Neural progenitor cell (in vitro differentiated cells): ENCODE measurements around the gene MRAS. TPM values are rescaled to one million over a fixed set of nuclear protein-coding genes. Genes with fewer than 3 reads are reported as not detected.

Source experiments
- DNase-seq: peaks from one replicate; pipeline ENCODE4 v3.0.0-alpha.2; 2016; ENCODE audit warnings: low spot score
- H2AFZ ChIP-seq: fragments of 200-600 bp; sonication (generic); replicated peaks from 2 replicates; pipeline ENCODE4 v1.6.1; 2016; ENCODE audit warnings: antibody characterized with exemption
- H3F3A ChIP-seq: fragments of 200-600 bp; sonication (generic); 2 replicates; pipeline ENCODE4 v1.6.1; 2016; ENCODE audit warnings: antibody characterized with exemption, low read depth
- H3K27ac ChIP-seq: fragments of 200-600 bp; sonication (generic); 2 replicates; pipeline ENCODE4 v1.5.1; 2016; ENCODE audit warnings: mild to moderate bottlenecking
- H3K27me3 ChIP-seq: fragments of 200-600 bp; sonication (generic); 2 replicates; pipeline ENCODE4 v1.6.1; 2016; ENCODE audit warnings: mild to moderate bottlenecking, moderate library complexity
- H3K36me3 ChIP-seq: fragments of 200-600 bp; sonication (generic); 2 replicates; pipeline ENCODE4 v1.5.1; 2016
- H3K4me1 ChIP-seq: fragments of 200-600 bp; sonication (generic); 2 replicates; pipeline ENCODE4 v1.6.1; 2016; ENCODE audit warnings: mixed run types
- H3K4me2 ChIP-seq: fragments of 200-600 bp; sonication (generic); 2 replicates; pipeline ENCODE4 v1.6.1; 2016
- H3K4me3 ChIP-seq: fragments of 200-600 bp; sonication (generic); 2 replicates; pipeline ENCODE4 v1.5.1; 2016
- H3K79me2 ChIP-seq: fragments of 200-600 bp; sonication (generic); 2 replicates; pipeline ENCODE4 v1.6.1; 2016; ENCODE audit warnings: low read depth
- H3K9ac ChIP-seq: fragments of 200-600 bp; sonication (generic); 2 replicates; pipeline ENCODE4 v1.6.1; 2016
- H3K9me3 ChIP-seq: fragments of 200-600 bp; sonication (generic); 2 replicates; pipeline ENCODE4 v1.5.1; 2016; ENCODE audit warnings: low read depth
- H4K20me1 ChIP-seq: fragments of 200-600 bp; sonication (generic); 2 replicates; pipeline ENCODE4 v1.6.1; 2016; ENCODE audit warnings: low read depth
- H3K27ac Mint-ChIP-seq: 3 replicates; pipeline ENCODE4 v1.8.0; 2021; ENCODE audit warnings: mixed read lengths
- H3K27me3 Mint-ChIP-seq: 2 replicates; pipeline ENCODE4 v1.8.0; 2022; ENCODE audit warnings: low read depth, mild to moderate bottlenecking, inconsistent platforms, moderate library complexity, mixed read lengths; ENCODE audit not compliant: insufficient read depth
- H3K36me3 Mint-ChIP-seq: 3 replicates; pipeline ENCODE4 v1.8.0; 2021; ENCODE audit warnings: mixed read lengths
- H3K4me1 Mint-ChIP-seq: 3 replicates; pipeline ENCODE4 v1.8.0; 2021; ENCODE audit warnings: mixed read lengths
- H3K4me3 Mint-ChIP-seq: 3 replicates; pipeline ENCODE4 v1.8.0; 2021; ENCODE audit warnings: mild to moderate bottlenecking, moderate library complexity, mixed read lengths
- H3K9me3 Mint-ChIP-seq: 3 replicates; pipeline ENCODE4 v1.8.0; 2020; ENCODE audit warnings: mixed read lengths
- CTCF ChIP-seq: fragments of 200-600 bp; sonication (generic); IDR thresholded peaks from 2 replicates; pipeline ENCODE4 v1.5.1; 2017; ENCODE audit warnings: antibody characterized with exemption, mild to moderate bottlenecking
- EZH2 ChIP-seq: fragments of 200-600 bp; sonication (generic); IDR thresholded peaks from 2 replicates; pipeline ENCODE4 v1.6.1; 2017; ENCODE audit warnings: antibody characterized with exemption, mild to moderate bottlenecking, moderate library complexity
- EZH2phosphoT487 ChIP-seq: fragments of 200-600 bp; sonication (generic); IDR thresholded peaks from 2 replicates; pipeline ENCODE4 v1.6.1; 2017; ENCODE audit warnings: antibody characterized with exemption
- total RNA-seq: library from RNA; depleted of rRNA; stranded (reverse); fragments of >200 nt; gene quantifications from 2 replicates; pipeline ENCODE4 v1.2.3, GENCODE V29; 2015; ENCODE audit warnings: low replicate concordance

The MRAS gene
- total RNA-seq, 1 donor from 2014 or later: 17.2 TPM

GRCh38 chr3:138432576-138433240 is 84.3 kb downstream of the MRAS start:
- H3K9ac ChIP-seq: no peak overlapping the region
- Mint-ChIP-seq H3K4me3 (no peak overlapping the region), H3K36me3 (no peaks in the 10 kb centered on the region), H3K27me3 (peaks cover 42% of the 10 kb centered on the region), H3K27ac (no peak overlapping the region), H3K4me1 (no peaks in the 10 kb centered on the region), H3K9me3 (peaks cover 5% of the 10 kb centered on the region)
- no peaks in the 10 kb centered on the region for H3K9me3 ChIP-seq
- no peak overlapping the region for H3K27ac ChIP-seq
- H3K4me2 ChIP-seq: no peak overlapping the region
- no peak for DNase-seq
- H4K20me1 ChIP-seq: peaks cover 4% of the 10 kb centered on the region
- H2AFZ ChIP-seq: no peak overlapping the region
- H3K36me3 ChIP-seq: no peaks in the 10 kb centered on the region
- peaks cover 5% of the 10 kb centered on the region for H3K4me1 ChIP-seq
- TF ChIP-seq EZH2 (no peak), EZH2phosphoT487 (no peak), CTCF (no peak)
- no peak overlapping the region for H3K4me3 ChIP-seq
- H3K27me3 ChIP-seq: peaks cover 53% of the 10 kb centered on the region
- H3K79me2 ChIP-seq: no peaks in the 10 kb centered on the region
- no peaks in the 10 kb centered on the region for H3F3A ChIP-seq

GRCh38 chr3:138433892-138434275 is 85.5 kb downstream of the MRAS start:
- no peak overlapping the region for H2AFZ ChIP-seq
- TF ChIP-seq CTCF (no peak), EZH2 (no peak), EZH2phosphoT487 (no peak)
- H3K9me3 ChIP-seq: no peaks in the 10 kb centered on the region
- Mint-ChIP-seq H3K36me3 (no peaks in the 10 kb centered on the region), H3K4me1 (peaks cover 5% of the 10 kb centered on the region), H3K27me3 (peaks cover 46% of the 10 kb centered on the region), H3K9me3 (peaks cover 5% of the 10 kb centered on the region), H3K27ac (no peak overlapping the region), H3K4me3 (peak overlapping the region; percentile 57)
- H3K4me1 ChIP-seq: peaks cover 5% of the 10 kb centered on the region
- no peak overlapping the region for H3K27ac ChIP-seq
- no peak overlapping the region for H3K9ac ChIP-seq
- H3K27me3 ChIP-seq: peaks cover 55% of the 10 kb centered on the region
- H3K79me2 ChIP-seq: no peaks in the 10 kb centered on the region
- no peak overlapping the region for H3K4me2 ChIP-seq
- peak overlapping the region; percentile 9 for H3K4me3 ChIP-seq
- peaks cover 4% of the 10 kb centered on the region for H4K20me1 ChIP-seq
- no peaks in the 10 kb centered on the region for H3K36me3 ChIP-seq
- H3F3A ChIP-seq: no peaks in the 10 kb centered on the region
- DNase-seq: no peak

- Mint-ChIP-seq H3K4me1 (peaks cover 9% of the 10 kb centered on the region), H3K27me3 (peaks cover 46% of the 10 kb centered on the region), H3K9me3 (peaks cover 5% of the 10 kb centered on the region), H3K4me3 (peak within 1 kb of the TSS; percentile 77), H3K36me3 (no peaks in the 10 kb centered on the region), H3K27ac (no peak within 1 kb of the TSS)
- Histone ChIP-seq H3F3A (no peaks in the 10 kb centered on the region), H4K20me1 (peaks cover 4% of the 10 kb centered on the region), H3K4me1 (peaks cover 5% of the 10 kb centered on the region), H3K36me3 (no peaks in the 10 kb centered on the region), H2AFZ (peak within 1 kb of the TSS; percentile 92), H3K4me3 (peak within 1 kb of the TSS; percentile 51), H3K27ac (no peak within 1 kb of the TSS), H3K27me3 (peaks cover 55% of the 10 kb centered on the region), H3K79me2 (no peaks in the 10 kb centered on the region), H3K9ac (no peak within 1 kb of the TSS), H3K4me2 (peak within 1 kb of the TSS; percentile 92), H3K9me3 (no peaks in the 10 kb centered on the region)
- peak; percentile 83 for DNase-seq
- TF ChIP-seq EZH2phosphoT487 (no peak), CTCF (no peak), EZH2 (no peak)
Measured at GRCh38 chr3:138434276-138434874, 86.0 kb downstream of the MRAS start, which contains the start of gene ESYT3. TSS of gene ESYT3 (plus strand) at chr3:138434616. CDS start at chr3:138434799, 183 bp downstream.
